Measurements from ENCODE around the gene RAB17.

The RAB17 gene

DNA sequence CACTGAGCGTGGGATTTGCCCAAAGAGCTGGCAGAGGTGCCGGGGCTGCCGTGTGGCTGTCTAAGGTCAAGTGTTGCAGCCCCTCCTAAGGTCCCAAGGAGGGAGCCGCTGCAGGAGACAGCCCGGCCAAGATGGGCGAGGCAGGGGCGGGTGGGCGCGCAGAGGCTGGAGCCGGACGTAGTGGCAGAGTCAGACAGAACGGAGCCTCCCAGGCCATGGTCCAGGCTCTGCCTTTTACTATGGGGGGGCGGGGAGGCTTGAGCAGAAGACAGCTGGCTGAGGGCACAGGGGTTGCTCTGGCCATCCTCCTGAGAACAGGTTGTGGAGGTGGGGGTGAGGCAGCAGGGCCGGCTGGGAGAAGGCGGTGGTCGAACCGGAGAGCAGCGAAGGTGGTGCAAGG lies 51.6 kb downstream of the RAB17 start:
- no peak overlapping the region for H3K27ac ChIP-seq (ENCODE audit: low read length)
- no peak for TF ChIP-seq EZH2phosphoT487 (IDR thresholded peaks at IDR 0.05; ENCODE audit: low read depth)
- TF ChIP-seq, protein P1, sequence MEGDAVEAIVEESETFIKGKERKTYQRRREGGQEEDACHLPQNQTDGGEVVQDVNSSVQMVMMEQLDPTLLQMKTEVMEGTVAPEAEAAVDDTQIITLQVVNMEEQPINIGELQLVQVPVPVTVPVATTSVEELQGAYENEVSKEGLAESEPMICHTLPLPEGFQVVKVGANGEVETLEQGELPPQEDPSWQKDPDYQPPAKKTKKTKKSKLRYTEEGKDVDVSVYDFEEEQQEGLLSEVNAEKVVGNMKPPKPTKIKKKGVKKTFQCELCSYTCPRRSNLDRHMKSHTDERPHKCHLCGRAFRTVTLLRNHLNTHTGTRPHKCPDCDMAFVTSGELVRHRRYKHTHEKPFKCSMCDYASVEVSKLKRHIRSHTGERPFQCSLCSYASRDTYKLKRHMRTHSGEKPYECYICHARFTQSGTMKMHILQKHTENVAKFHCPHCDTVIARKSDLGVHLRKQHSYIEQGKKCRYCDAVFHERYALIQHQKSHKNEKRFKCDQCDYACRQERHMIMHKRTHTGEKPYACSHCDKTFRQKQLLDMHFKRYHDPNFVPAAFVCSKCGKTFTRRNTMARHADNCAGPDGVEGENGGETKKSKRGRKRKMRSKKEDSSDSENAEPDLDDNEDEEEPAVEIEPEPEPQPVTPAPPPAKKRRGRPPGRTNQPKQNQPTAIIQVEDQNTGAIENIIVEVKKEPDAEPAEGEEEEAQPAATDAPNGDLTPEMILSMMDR (IDR thresholded peaks at IDR 0.05; ENCODE audit: low read depth, low read length) = no peak
- peaks cover 37% of the 10 kb centered on the region for H3K4me1 ChIP-seq (ENCODE audit: low read length)
- no peaks in the 10 kb centered on the region for H3K9me3 ChIP-seq (ENCODE audit: insufficient read depth, low read length)
- H3K4me3 ChIP-seq (ENCODE audit: low read length) = no peak overlapping the region
- H3K9ac ChIP-seq (ENCODE audit: low read length) = no peak overlapping the region
- no peaks in the 10 kb centered on the region for H3K79me2 ChIP-seq (ENCODE audit: low read length)
- no peak overlapping the region for H3K4me2 ChIP-seq (ENCODE audit: low read length)
- H3K36me3 ChIP-seq (replicated peaks; ENCODE audit: low read depth, low read length) = no peaks in the 10 kb centered on the region
- H2AFZ ChIP-seq (ENCODE audit: low read depth, low read length) = no peak overlapping the region
- no peaks in the 10 kb centered on the region for H4K20me1 ChIP-seq (ENCODE audit: insufficient read depth, low read length)
- no peaks in the 10 kb centered on the region for H3K27me3 ChIP-seq (ENCODE audit: low read depth, low read length)

DNA sequence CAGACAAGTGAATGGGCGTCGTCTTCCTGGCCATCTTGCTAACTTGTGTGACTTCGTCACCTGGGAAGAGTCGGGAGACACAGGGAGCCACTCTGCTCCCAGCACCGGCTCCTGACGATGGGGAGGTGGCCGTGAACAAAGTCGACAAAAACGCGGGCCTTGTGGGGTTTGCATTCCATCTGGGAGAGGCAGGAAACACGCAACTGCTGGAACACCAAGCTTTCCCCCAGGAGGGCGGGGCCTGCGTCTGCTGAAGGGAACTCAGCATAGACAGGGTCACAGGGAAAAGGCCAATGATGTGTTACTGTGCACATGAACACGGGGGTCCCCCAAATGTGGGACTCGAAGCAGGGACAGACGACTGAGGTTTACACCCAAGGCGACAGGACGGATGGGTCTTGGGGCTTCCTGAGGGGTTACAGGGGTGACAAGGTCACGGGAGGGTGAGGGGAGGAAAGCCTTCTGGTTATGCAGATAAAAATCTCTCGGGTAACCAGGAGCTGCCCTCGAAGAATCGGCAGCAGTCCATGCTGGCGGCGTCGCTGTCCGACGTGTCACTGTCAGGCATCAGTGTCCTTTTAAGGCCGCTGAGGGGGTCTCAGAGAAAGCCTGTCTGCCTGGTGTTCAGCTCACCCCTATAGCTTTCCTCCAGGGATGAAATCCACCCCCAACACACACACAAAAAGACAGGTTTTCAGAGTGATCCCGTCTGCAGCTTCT lies 52.4 kb downstream of the RAB17 start:
- H3K27me3 ChIP-seq (ENCODE audit: low read depth, low read length) = no peaks in the 10 kb centered on the region
- no peaks in the 10 kb centered on the region for H3K79me2 ChIP-seq (ENCODE audit: low read length)
- TF ChIP-seq, protein P1 (IDR thresholded peaks at IDR 0.05; ENCODE audit: low read depth, low read length) = no peak
- TF ChIP-seq EZH2phosphoT487 (IDR thresholded peaks at IDR 0.05; ENCODE audit: low read depth) = no peak
- H3K4me2 ChIP-seq (ENCODE audit: low read length) = no peak overlapping the region
- H4K20me1 ChIP-seq (ENCODE audit: insufficient read depth, low read length) = no peaks in the 10 kb centered on the region
- H2AFZ ChIP-seq (ENCODE audit: low read depth, low read length) = no peak overlapping the region
- H3K36me3 ChIP-seq (replicated peaks; ENCODE audit: low read depth, low read length) = no peaks in the 10 kb centered on the region
- H3K27ac ChIP-seq (ENCODE audit: low read length) = no peak overlapping the region
- no peak overlapping the region for H3K9ac ChIP-seq (ENCODE audit: low read length)
- H3K4me1 ChIP-seq (ENCODE audit: low read length) = peaks cover 45% of the 10 kb centered on the region
- H3K4me3 ChIP-seq (ENCODE audit: low read length) = no peak overlapping the region
- no peaks in the 10 kb centered on the region for H3K9me3 ChIP-seq (ENCODE audit: insufficient read depth, low read length)

DNA sequence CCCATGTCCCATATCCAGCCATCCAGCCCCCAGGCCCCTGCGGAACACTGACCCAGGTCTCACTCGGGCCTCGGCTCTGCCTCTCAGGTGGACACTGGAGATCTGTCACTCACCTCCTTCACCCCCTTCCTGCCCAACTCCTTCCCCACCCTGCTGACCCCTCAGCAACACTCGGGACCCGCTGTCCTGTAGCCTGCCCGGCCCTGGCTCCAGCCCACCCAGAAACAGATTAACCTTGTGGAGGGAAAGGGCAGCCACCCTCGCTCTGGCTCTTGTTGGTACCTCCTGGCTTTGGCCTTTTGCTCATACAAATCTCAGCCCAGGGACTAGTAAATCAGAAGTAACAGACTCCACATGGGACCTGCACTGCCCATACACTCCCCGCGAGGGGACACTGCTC lies 53.9 kb downstream of the RAB17 start:
- Histone ChIP-seq H3K27me3 (ENCODE audit: low read depth, low read length) (no peaks in the 10 kb centered on the region), H3K9ac (ENCODE audit: low read length) (no peak overlapping the region), H3K9me3 (ENCODE audit: insufficient read depth, low read length) (no peaks in the 10 kb centered on the region), H3K4me1 (ENCODE audit: low read length) (peaks cover 40% of the 10 kb centered on the region), H3K4me2 (ENCODE audit: low read length) (no peak overlapping the region), H3K4me3 (ENCODE audit: low read length) (no peak overlapping the region), H3K27ac (ENCODE audit: low read length) (no peak overlapping the region), H3K79me2 (ENCODE audit: low read length) (no peaks in the 10 kb centered on the region), H2AFZ (ENCODE audit: low read depth, low read length) (no peak overlapping the region), H3K36me3 (replicated peaks; ENCODE audit: low read depth, low read length) (no peaks in the 10 kb centered on the region), H4K20me1 (ENCODE audit: insufficient read depth, low read length) (no peaks in the 10 kb centered on the region)
- no peak for TF ChIP-seq EZH2phosphoT487 (IDR thresholded peaks at IDR 0.05; ENCODE audit: low read depth)
- TF ChIP-seq, protein P1 (IDR thresholded peaks at IDR 0.05; ENCODE audit: low read depth, low read length) = no peak

DNA sequence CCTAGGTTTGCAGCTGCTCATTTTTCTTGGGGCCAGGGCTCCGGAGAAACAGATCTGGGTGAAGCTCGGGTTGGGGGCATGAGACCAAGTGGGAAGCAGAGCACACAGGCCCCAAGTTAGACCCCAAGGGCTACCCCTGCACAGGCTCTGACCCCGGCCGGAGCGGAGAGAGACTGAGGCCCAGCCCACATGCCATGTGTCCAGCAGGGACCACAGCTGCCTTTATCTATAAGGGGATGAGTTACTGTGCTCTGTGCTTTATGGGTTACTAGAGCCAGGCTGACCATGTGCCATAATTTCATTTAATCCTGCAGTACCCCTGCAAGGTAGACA lies 54.5 kb downstream of the RAB17 start:
- Histone ChIP-seq H3K4me1 (ENCODE audit: low read length) (peaks cover 40% of the 10 kb centered on the region), H3K4me2 (ENCODE audit: low read length) (no peak overlapping the region), H4K20me1 (ENCODE audit: insufficient read depth, low read length) (no peaks in the 10 kb centered on the region), H3K36me3 (replicated peaks; ENCODE audit: low read depth, low read length) (no peaks in the 10 kb centered on the region), H3K79me2 (ENCODE audit: low read length) (no peaks in the 10 kb centered on the region), H3K9ac (ENCODE audit: low read length) (no peak overlapping the region), H2AFZ (ENCODE audit: low read depth, low read length) (no peak overlapping the region), H3K27me3 (ENCODE audit: low read depth, low read length) (no peaks in the 10 kb centered on the region), H3K9me3 (ENCODE audit: insufficient read depth, low read length) (no peaks in the 10 kb centered on the region), H3K27ac (ENCODE audit: low read length) (no peak overlapping the region), H3K4me3 (ENCODE audit: low read length) (no peak overlapping the region)
- no peak for TF ChIP-seq EZH2phosphoT487 (IDR thresholded peaks at IDR 0.05; ENCODE audit: low read depth)
- TF ChIP-seq, protein P1 (IDR thresholded peaks at IDR 0.05; ENCODE audit: low read depth, low read length) = no peak

All from OCI-LY3 (cell line).